ENCODE measurements around the gene MYOF.
"Not testable (repeated sequence)": the region's sequence is repeated elsewhere in the genome, so short reads cannot be mapped to it uniquely, and the experiment has no call there.

Gene MYOF

GRCh38 chr10:93288679-93289634, 193.2 kb downstream of the MYOF start:
- no peak overlapping the region for H3K27ac ChIP-seq (ENCODE audit: low read length)
- H3K36me3 ChIP-seq (ENCODE audit: control insufficient read depth in 1 of 2, insufficient read depth in 2 of 2, low read length in 2 of 2): no peaks in the 10 kb centered on the region
- H3K27me3 ChIP-seq (ENCODE audit: low read depth, low read length): no peaks in the 10 kb centered on the region
- H3K4me3 ChIP-seq (ENCODE audit: low read depth in 1 of 2, low read length in 2 of 2): no peak overlapping the region
- H3K9me3 ChIP-seq (ENCODE audit: control insufficient read depth in 1 of 2, low read length in 2 of 2): no peaks in the 10 kb centered on the region
- H3K4me1 ChIP-seq (ENCODE audit: control insufficient read depth in 1 of 2, insufficient read depth in 2 of 2, low read length in 2 of 2): no peaks in the 10 kb centered on the region

GRCh38 chr10:93287775-93288174, 194.4 kb downstream of the MYOF start:
- no peaks in the 10 kb centered on the region for H3K27me3 ChIP-seq (ENCODE audit: low read depth, low read length)
- H3K27ac ChIP-seq (ENCODE audit: low read length): no peak overlapping the region
- no peaks in the 10 kb centered on the region for H3K36me3 ChIP-seq (ENCODE audit: control insufficient read depth in 1 of 2, insufficient read depth in 2 of 2, low read length in 2 of 2)
- H3K9me3 ChIP-seq (ENCODE audit: control insufficient read depth in 1 of 2, low read length in 2 of 2): no peaks in the 10 kb centered on the region
- H3K4me3 ChIP-seq (ENCODE audit: low read depth in 1 of 2, low read length in 2 of 2): no peak overlapping the region
- no peaks in the 10 kb centered on the region for H3K4me1 ChIP-seq (ENCODE audit: control insufficient read depth in 1 of 2, insufficient read depth in 2 of 2, low read length in 2 of 2)

- not testable (repeated sequence) for H3K9me3 ChIP-seq (ENCODE audit: control insufficient read depth in 1 of 2, low read length in 2 of 2); H3K4me1 ChIP-seq (ENCODE audit: control insufficient read depth in 1 of 2, insufficient read depth in 2 of 2, low read length in 2 of 2); H3K36me3 ChIP-seq (ENCODE audit: control insufficient read depth in 1 of 2, insufficient read depth in 2 of 2, low read length in 2 of 2); H3K27me3 ChIP-seq (ENCODE audit: low read depth, low read length); H3K4me3 ChIP-seq (ENCODE audit: low read depth in 1 of 2, low read length in 2 of 2); H3K27ac ChIP-seq (ENCODE audit: low read length)
Measured at GRCh38 chr10:93284246-93284645, 197.9 kb downstream of the MYOF start.

- no peak overlapping the region for H3K4me3 ChIP-seq (ENCODE audit: low read depth in 1 of 2, low read length in 2 of 2)
- no peaks in the 10 kb centered on the region for H3K4me1 ChIP-seq (ENCODE audit: control insufficient read depth in 1 of 2, insufficient read depth in 2 of 2, low read length in 2 of 2)
- no peak overlapping the region for H3K27ac ChIP-seq (ENCODE audit: low read length)
- no peaks in the 10 kb centered on the region for H3K9me3 ChIP-seq (ENCODE audit: control insufficient read depth in 1 of 2, low read length in 2 of 2)
- H3K36me3 ChIP-seq (ENCODE audit: control insufficient read depth in 1 of 2, insufficient read depth in 2 of 2, low read length in 2 of 2): no peaks in the 10 kb centered on the region
- no peaks in the 10 kb centered on the region for H3K27me3 ChIP-seq (ENCODE audit: low read depth, low read length)
Measured at GRCh38 chr10:93281367-93281720, 200.8 kb downstream of the MYOF start.

GRCh38 chr10:93280699-93281366, 201.3 kb downstream of the MYOF start:
- H3K36me3 ChIP-seq (ENCODE audit: control insufficient read depth in 1 of 2, insufficient read depth in 2 of 2, low read length in 2 of 2): no peaks in the 10 kb centered on the region
- no peaks in the 10 kb centered on the region for H3K4me1 ChIP-seq (ENCODE audit: control insufficient read depth in 1 of 2, insufficient read depth in 2 of 2, low read length in 2 of 2)
- H3K27me3 ChIP-seq (ENCODE audit: low read depth, low read length): no peaks in the 10 kb centered on the region
- H3K4me3 ChIP-seq (ENCODE audit: low read depth in 1 of 2, low read length in 2 of 2): no peak overlapping the region
- no peak overlapping the region for H3K27ac ChIP-seq (ENCODE audit: low read length)
- H3K9me3 ChIP-seq (ENCODE audit: control insufficient read depth in 1 of 2, low read length in 2 of 2): no peaks in the 10 kb centered on the region

GRCh38 chr10:93280121-93280698, 201.9 kb downstream of the MYOF start:
- Histone ChIP-seq H3K27ac (ENCODE audit: low read length) (no peak overlapping the region), H3K36me3 (ENCODE audit: control insufficient read depth in 1 of 2, insufficient read depth in 2 of 2, low read length in 2 of 2) (no peaks in the 10 kb centered on the region), H3K4me1 (ENCODE audit: control insufficient read depth in 1 of 2, insufficient read depth in 2 of 2, low read length in 2 of 2) (no peaks in the 10 kb centered on the region), H3K27me3 (ENCODE audit: low read depth, low read length) (no peaks in the 10 kb centered on the region), H3K4me3 (ENCODE audit: low read depth in 1 of 2, low read length in 2 of 2) (no peak overlapping the region), H3K9me3 (ENCODE audit: control insufficient read depth in 1 of 2, low read length in 2 of 2) (no peaks in the 10 kb centered on the region)

GRCh38 chr10:93277360-93277759, 204.8 kb downstream of the MYOF start:
- H3K4me3 ChIP-seq (ENCODE audit: low read depth in 1 of 2, low read length in 2 of 2): no peak overlapping the region
- H3K9me3 ChIP-seq (ENCODE audit: control insufficient read depth in 1 of 2, low read length in 2 of 2): no peaks in the 10 kb centered on the region
- H3K27ac ChIP-seq (ENCODE audit: low read length): no peak overlapping the region
- H3K4me1 ChIP-seq (ENCODE audit: control insufficient read depth in 1 of 2, insufficient read depth in 2 of 2, low read length in 2 of 2): no peaks in the 10 kb centered on the region
- no peaks in the 10 kb centered on the region for H3K27me3 ChIP-seq (ENCODE audit: low read depth, low read length)
- no peaks in the 10 kb centered on the region for H3K36me3 ChIP-seq (ENCODE audit: control insufficient read depth in 1 of 2, insufficient read depth in 2 of 2, low read length in 2 of 2)

GRCh38 chr10:93274419-93274818, 207.7 kb downstream of the MYOF start:
- H3K36me3 ChIP-seq (ENCODE audit: control insufficient read depth in 1 of 2, insufficient read depth in 2 of 2, low read length in 2 of 2): no peaks in the 10 kb centered on the region
- no peak overlapping the region for H3K4me3 ChIP-seq (ENCODE audit: low read depth in 1 of 2, low read length in 2 of 2)
- no peaks in the 10 kb centered on the region for H3K27me3 ChIP-seq (ENCODE audit: low read depth, low read length)
- no peak overlapping the region for H3K27ac ChIP-seq (ENCODE audit: low read length)
- no peaks in the 10 kb centered on the region for H3K4me1 ChIP-seq (ENCODE audit: control insufficient read depth in 1 of 2, insufficient read depth in 2 of 2, low read length in 2 of 2)
- peaks cover 0 to under 1% of the 10 kb centered on the region in 2 donors for H3K9me3 ChIP-seq (ENCODE audit: control insufficient read depth in 1 of 2, low read length in 2 of 2)

GRCh38 chr10:93272884-93273675, 209.1 kb downstream of the MYOF start:
- H3K36me3 ChIP-seq (ENCODE audit: control insufficient read depth in 1 of 2, insufficient read depth in 2 of 2, low read length in 2 of 2): no peaks in the 10 kb centered on the region
- H3K27ac ChIP-seq (ENCODE audit: low read length): no peak overlapping the region
- no peaks in the 10 kb centered on the region for H3K27me3 ChIP-seq (ENCODE audit: low read depth, low read length)

GRCh38 chr10:93271347-93271746, 210.8 kb downstream of the MYOF start:
- Histone ChIP-seq H3K4me3 (ENCODE audit: low read depth in 1 of 2, low read length in 2 of 2) (no peak overlapping the region), H3K27me3 (ENCODE audit: low read depth, low read length) (no peaks in the 10 kb centered on the region), H3K9me3 (ENCODE audit: control insufficient read depth in 1 of 2, low read length in 2 of 2) (peaks cover 4% of the 10 kb centered on the region in 2 donors), H3K27ac (ENCODE audit: low read length) (no peak overlapping the region), H3K4me1 (ENCODE audit: control insufficient read depth in 1 of 2, insufficient read depth in 2 of 2, low read length in 2 of 2) (no peaks in the 10 kb centered on the region), H3K36me3 (ENCODE audit: control insufficient read depth in 1 of 2, insufficient read depth in 2 of 2, low read length in 2 of 2) (no peaks in the 10 kb centered on the region)

More at GRCh38 chr10:93272884-93273675, 209.1 kb downstream of the MYOF start:
- H3K4me3 ChIP-seq (ENCODE audit: low read depth in 1 of 2, low read length in 2 of 2): no peak overlapping the region
- H3K4me1 ChIP-seq (ENCODE audit: control insufficient read depth in 1 of 2, insufficient read depth in 2 of 2, low read length in 2 of 2): no peaks in the 10 kb centered on the region
- peaks cover 4% of the 10 kb centered on the region in 2 donors for H3K9me3 ChIP-seq (ENCODE audit: control insufficient read depth in 1 of 2, low read length in 2 of 2)

- Histone ChIP-seq H3K27ac (ENCODE audit: low read length) (no peak overlapping the region), H3K9me3 (ENCODE audit: control insufficient read depth in 1 of 2, low read length in 2 of 2) (peaks cover 4% of the 10 kb centered on the region in 2 donors), H3K4me1 (ENCODE audit: control insufficient read depth in 1 of 2, insufficient read depth in 2 of 2, low read length in 2 of 2) (no peaks in the 10 kb centered on the region), H3K36me3 (ENCODE audit: control insufficient read depth in 1 of 2, insufficient read depth in 2 of 2, low read length in 2 of 2) (no peaks in the 10 kb centered on the region), H3K27me3 (ENCODE audit: low read depth, low read length) (no peaks in the 10 kb centered on the region), H3K4me3 (ENCODE audit: low read depth in 1 of 2, low read length in 2 of 2) (no peak overlapping the region)
Measured at GRCh38 chr10:93269281-93269680, 212.9 kb downstream of the MYOF start.
